Measurements from ENCODE around the gene WDFY2.
"Not testable (repeated sequence)": the region's sequence is repeated elsewhere in the genome, so short reads cannot be mapped to it uniquely, and the experiment has no call there.

WDFY2 gene

DNA sequence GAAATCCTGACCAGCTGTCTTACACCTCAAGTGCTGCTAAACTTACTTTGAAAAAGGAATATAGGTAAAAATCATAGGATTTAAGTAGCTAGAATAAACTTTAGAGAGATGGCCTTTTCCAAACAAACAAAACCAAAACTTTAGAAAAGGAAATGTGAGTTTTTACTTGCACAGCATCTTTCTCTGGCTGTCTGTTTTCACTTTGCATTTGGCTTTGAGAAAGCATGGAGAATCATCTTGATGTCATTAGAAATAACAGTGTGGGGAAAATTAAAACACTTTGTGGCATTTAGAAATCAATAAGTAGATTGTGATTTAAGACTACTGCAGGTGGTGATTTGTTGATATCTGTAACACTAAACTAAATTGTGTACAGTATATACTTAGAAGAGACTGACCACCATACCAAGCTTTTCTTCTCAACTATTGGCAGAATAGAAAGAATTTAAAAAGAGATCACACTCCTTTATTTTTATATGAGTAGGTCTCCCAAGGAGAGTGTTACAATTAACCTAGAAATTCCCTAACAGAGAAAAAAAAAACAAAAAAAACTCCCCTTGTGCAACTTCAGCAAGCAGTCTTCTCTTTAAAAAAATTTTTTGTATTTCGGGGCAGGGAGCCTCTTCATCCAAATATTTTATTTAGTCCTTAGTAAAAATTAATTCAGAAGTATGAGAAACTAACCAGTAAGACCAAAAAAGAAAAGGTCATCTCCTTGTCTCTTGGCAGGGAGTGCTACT, 6.1 kb downstream of the WDFY2 start:
- H4K91ac ChIP-seq (ENCODE audit: low read depth, low read length, poor library complexity) = no peak overlapping the region
- H3K4ac ChIP-seq (ENCODE audit: low read length) = no peak overlapping the region
- H2AK5ac ChIP-seq (ENCODE audit: low read depth, low read length) = no peak overlapping the region
- no peak overlapping the region for H3K23ac ChIP-seq (ENCODE audit: low read depth, low read length, poor library complexity)
- H2BK5ac ChIP-seq (ENCODE audit: low read length) = no peak overlapping the region
- no peaks in the 10 kb centered on the region for H3K27me3 ChIP-seq (ENCODE audit: control insufficient read depth in 3 of 3, insufficient read depth in 3 of 3, low read depth in 1 of 3, low read length in 3 of 3)
- no peak overlapping the region for H3K4me2 ChIP-seq (ENCODE audit: insufficient read depth, low read length, poor library complexity, severe bottlenecking)
- no peak overlapping the region for H3K27ac ChIP-seq (replicated peaks; ENCODE audit: low read length)
- H3K4me3 ChIP-seq (ENCODE audit: low read length in 2 of 2) = no peak overlapping the region
- H2BK12ac ChIP-seq (ENCODE audit: low read length) = no peak overlapping the region
- peaks cover 8 to 23% of the 10 kb centered on the region in 2 donors for H3K4me1 ChIP-seq (ENCODE audit: control insufficient read depth in 2 of 2, insufficient read depth in 1 of 2, low read depth in 1 of 2, low read length in 2 of 2)
- H2BK15ac ChIP-seq (ENCODE audit: low read length) = no peak overlapping the region
- H3K14ac ChIP-seq (ENCODE audit: low read length) = no peak overlapping the region
- no peak overlapping the region for H2BK120ac ChIP-seq (ENCODE audit: low read depth, low read length)
- H2AFZ ChIP-seq (ENCODE audit: low read length) = no peak overlapping the region
- no peak overlapping the region for H4K8ac ChIP-seq (ENCODE audit: low read depth, low read length)
- H3K18ac ChIP-seq (ENCODE audit: low read length) = no peak overlapping the region
- no CpG with 5 or more reads among the region's 1 CpG for WGBS, 2 donors (ENCODE audit: extremely low coverage in 2 of 2, insufficient read length in 2 of 2, insufficient replicate concordance in 1 of 2)
- H3K9ac ChIP-seq (ENCODE audit: low read depth, low read length, poor library complexity) = no peak overlapping the region
- H3K9me3 ChIP-seq (replicated peaks in 1 of 2; ENCODE audit: control insufficient read depth in 2 of 2, insufficient read depth in 1 of 2, low read depth in 1 of 2, low read length in 2 of 2) = no peaks in the 10 kb centered on the region
- no peaks in the 10 kb centered on the region for H3K36me3 ChIP-seq (replicated peaks in 1 of 2; ENCODE audit: control insufficient read depth in 2 of 2, insufficient read depth in 2 of 2, low read length in 2 of 2)
- no peaks in the 10 kb centered on the region for H3K79me1 ChIP-seq (ENCODE audit: low read depth, low read length)
- no peak for DNase-seq (ENCODE audit: low spot score)

DNA sequence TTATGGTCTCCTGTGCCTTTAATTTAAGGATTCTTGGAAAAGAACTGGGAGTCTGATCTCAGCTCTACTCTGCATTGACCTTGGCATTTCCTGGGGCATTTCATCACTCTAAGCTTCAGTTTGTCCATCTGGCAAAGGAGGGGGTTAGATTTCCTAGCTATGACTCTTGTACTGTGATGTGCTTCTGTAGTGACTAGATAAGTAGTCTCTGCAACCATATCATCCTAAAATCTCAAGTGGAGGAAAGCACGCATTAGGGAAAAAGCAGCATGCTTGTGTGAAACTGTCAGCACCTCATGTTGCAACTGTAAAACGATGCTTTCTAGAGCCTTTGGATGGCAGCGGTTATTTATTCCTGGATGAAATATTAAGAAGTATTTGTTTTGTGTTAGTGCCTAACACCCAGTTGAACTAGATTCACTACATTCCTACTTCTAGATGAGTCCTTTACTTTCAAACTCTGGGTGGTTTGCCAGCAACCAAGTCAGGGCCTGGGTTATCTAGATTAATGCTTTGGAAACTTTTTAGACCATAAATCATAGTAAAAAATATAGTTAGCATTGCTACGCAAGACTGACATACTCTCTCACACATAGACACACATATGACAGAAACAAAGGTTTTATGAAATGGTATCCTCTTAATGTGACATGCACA, 6.8 kb downstream of the WDFY2 start:
- Histone ChIP-seq H3K4me1 (ENCODE audit: control insufficient read depth in 2 of 2, insufficient read depth in 1 of 2, low read depth in 1 of 2, low read length in 2 of 2) (peaks cover 5 to 23% of the 10 kb centered on the region in 2 donors), H3K79me1 (ENCODE audit: low read depth, low read length) (no peaks in the 10 kb centered on the region), H3K23ac (ENCODE audit: low read depth, low read length, poor library complexity) (no peak overlapping the region), H3K27ac (replicated peaks; ENCODE audit: low read length) (no peak overlapping the region), H3K4me3 (ENCODE audit: low read length in 2 of 2) (no peak overlapping the region), H3K9ac (ENCODE audit: low read depth, low read length, poor library complexity) (no peak overlapping the region), H2BK12ac (ENCODE audit: low read length) (no peak overlapping the region), H2BK5ac (ENCODE audit: low read length) (no peak overlapping the region), H3K14ac (ENCODE audit: low read length) (no peak overlapping the region), H3K18ac (ENCODE audit: low read length) (no peak overlapping the region), H4K8ac (ENCODE audit: low read depth, low read length) (no peak overlapping the region), H3K27me3 (ENCODE audit: control insufficient read depth in 3 of 3, insufficient read depth in 3 of 3, low read depth in 1 of 3, low read length in 3 of 3) (no peaks in the 10 kb centered on the region), H2BK120ac (ENCODE audit: low read depth, low read length) (no peak overlapping the region), H2AFZ (ENCODE audit: low read length) (no peak overlapping the region), H2BK15ac (ENCODE audit: low read length) (no peak overlapping the region), H3K36me3 (replicated peaks in 1 of 2; ENCODE audit: control insufficient read depth in 2 of 2, insufficient read depth in 2 of 2, low read length in 2 of 2) (no peaks in the 10 kb centered on the region), H4K91ac (ENCODE audit: low read depth, low read length, poor library complexity) (no peak overlapping the region), H2AK5ac (ENCODE audit: low read depth, low read length) (no peak overlapping the region), H3K4ac (ENCODE audit: low read length) (no peak overlapping the region), H3K9me3 (replicated peaks in 1 of 2; ENCODE audit: control insufficient read depth in 2 of 2, insufficient read depth in 1 of 2, low read depth in 1 of 2, low read length in 2 of 2) (no peaks in the 10 kb centered on the region), H3K4me2 (ENCODE audit: insufficient read depth, low read length, poor library complexity, severe bottlenecking) (no peak overlapping the region)
- no CpG with 5 or more reads among the region's 4 CpGs for WGBS, 2 donors (ENCODE audit: extremely low coverage in 2 of 2, insufficient read length in 2 of 2, insufficient replicate concordance in 1 of 2)
- DNase-seq (ENCODE audit: low spot score) = no peak

DNA sequence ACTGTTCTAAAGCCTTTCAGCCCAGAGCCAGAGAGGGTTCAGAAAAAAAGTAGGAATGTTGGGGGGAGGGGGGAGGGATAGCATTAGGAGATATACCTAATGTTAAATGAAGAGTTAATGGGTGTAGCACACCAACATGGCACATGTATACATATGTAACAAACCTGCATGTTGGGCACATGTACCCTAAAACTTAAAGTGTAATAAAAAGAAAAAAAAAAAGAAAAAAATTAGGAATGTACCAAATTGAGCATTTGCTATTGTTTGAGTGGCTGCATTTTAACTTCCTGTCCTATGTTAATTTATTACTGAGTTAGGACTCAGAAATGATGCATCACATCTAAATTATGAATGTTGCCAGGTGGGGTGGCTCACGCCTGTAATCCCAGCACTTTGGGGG, 7.7 kb downstream of the WDFY2 start:
- H2AFZ ChIP-seq (ENCODE audit: low read length); H3K14ac ChIP-seq (ENCODE audit: low read length); DNase-seq (ENCODE audit: low spot score); H3K23ac ChIP-seq (ENCODE audit: low read depth, low read length, poor library complexity); H2AK5ac ChIP-seq (ENCODE audit: low read depth, low read length); H3K4me2 ChIP-seq (ENCODE audit: insufficient read depth, low read length, poor library complexity, severe bottlenecking); H2BK12ac ChIP-seq (ENCODE audit: low read length); H3K4me3 ChIP-seq (ENCODE audit: low read length in 2 of 2); H4K8ac ChIP-seq (ENCODE audit: low read depth, low read length); H3K9ac ChIP-seq (ENCODE audit: low read depth, low read length, poor library complexity); H3K79me1 ChIP-seq (ENCODE audit: low read depth, low read length); H2BK5ac ChIP-seq (ENCODE audit: low read length); H3K4ac ChIP-seq (ENCODE audit: low read length); H4K91ac ChIP-seq (ENCODE audit: low read depth, low read length, poor library complexity); H2BK15ac ChIP-seq (ENCODE audit: low read length); H3K27me3 ChIP-seq (ENCODE audit: control insufficient read depth in 3 of 3, insufficient read depth in 3 of 3, low read depth in 1 of 3, low read length in 3 of 3); H3K18ac ChIP-seq (ENCODE audit: low read length); H3K27ac ChIP-seq (replicated peaks; ENCODE audit: low read length); H2BK120ac ChIP-seq (ENCODE audit: low read depth, low read length); H3K9me3 ChIP-seq (replicated peaks in 1 of 2; ENCODE audit: control insufficient read depth in 2 of 2, insufficient read depth in 1 of 2, low read depth in 1 of 2, low read length in 2 of 2); H3K36me3 ChIP-seq (replicated peaks in 1 of 2; ENCODE audit: control insufficient read depth in 2 of 2, insufficient read depth in 2 of 2, low read length in 2 of 2): not testable (repeated sequence)
- peaks cover 5 to 23% of the 10 kb centered on the region in 2 donors for H3K4me1 ChIP-seq (ENCODE audit: control insufficient read depth in 2 of 2, insufficient read depth in 1 of 2, low read depth in 1 of 2, low read length in 2 of 2)
- WGBS, 2 donors (ENCODE audit: extremely low coverage in 2 of 2, insufficient read length in 2 of 2, insufficient replicate concordance in 1 of 2) = no CpG with 5 or more reads among the region's 1 CpG

DNA sequence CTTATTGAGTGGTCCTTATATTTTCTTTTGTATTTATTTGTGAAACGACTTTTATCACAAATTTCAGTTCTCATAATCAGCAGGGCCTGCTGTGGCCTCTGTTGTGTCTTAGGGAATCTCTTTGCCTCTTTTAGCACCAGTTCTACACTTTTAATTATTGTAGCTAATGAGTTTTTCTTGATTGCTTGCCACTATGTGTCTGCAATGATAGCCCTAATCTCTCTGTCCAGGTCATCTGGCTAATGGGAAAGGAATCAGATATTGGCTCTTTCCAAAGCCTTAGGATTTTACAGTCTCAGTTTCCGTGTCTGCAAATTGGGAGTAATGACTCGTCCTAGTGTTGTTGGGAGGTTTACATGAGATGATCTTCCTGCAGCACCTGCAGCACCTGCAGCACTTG, 10.2 kb downstream of the WDFY2 start:
- Histone ChIP-seq H2BK15ac (ENCODE audit: low read length) (no peak overlapping the region), H3K9ac (ENCODE audit: low read depth, low read length, poor library complexity) (no peak overlapping the region), H3K9me3 (replicated peaks in 1 of 2; ENCODE audit: control insufficient read depth in 2 of 2, insufficient read depth in 1 of 2, low read depth in 1 of 2, low read length in 2 of 2) (no peaks in the 10 kb centered on the region), H3K36me3 (replicated peaks in 1 of 2; ENCODE audit: control insufficient read depth in 2 of 2, insufficient read depth in 2 of 2, low read length in 2 of 2) (no peaks in the 10 kb centered on the region), H3K4me1 (ENCODE audit: control insufficient read depth in 2 of 2, insufficient read depth in 1 of 2, low read depth in 1 of 2, low read length in 2 of 2) (peaks cover 2 to 13% of the 10 kb centered on the region in 2 donors), H3K4ac (ENCODE audit: low read length) (no peak overlapping the region), H3K79me1 (ENCODE audit: low read depth, low read length) (no peaks in the 10 kb centered on the region), H2AK5ac (ENCODE audit: low read depth, low read length) (no peak overlapping the region), H4K91ac (ENCODE audit: low read depth, low read length, poor library complexity) (no peak overlapping the region), H3K4me2 (ENCODE audit: insufficient read depth, low read length, poor library complexity, severe bottlenecking) (no peak overlapping the region), H2AFZ (ENCODE audit: low read length) (no peak overlapping the region), H3K27me3 (ENCODE audit: control insufficient read depth in 3 of 3, insufficient read depth in 3 of 3, low read depth in 1 of 3, low read length in 3 of 3) (no peaks in the 10 kb centered on the region), H4K8ac (ENCODE audit: low read depth, low read length) (no peak overlapping the region), H3K4me3 (ENCODE audit: low read length in 2 of 2) (no peak overlapping the region), H3K18ac (ENCODE audit: low read length) (no peak overlapping the region), H2BK12ac (ENCODE audit: low read length) (no peak overlapping the region), H2BK120ac (ENCODE audit: low read depth, low read length) (no peak overlapping the region), H2BK5ac (ENCODE audit: low read length) (no peak overlapping the region), H3K23ac (ENCODE audit: low read depth, low read length, poor library complexity) (no peak overlapping the region), H3K14ac (ENCODE audit: low read length) (no peak overlapping the region), H3K27ac (replicated peaks; ENCODE audit: low read length) (no peak overlapping the region)
- DNase-seq (ENCODE audit: low spot score) = no peak
- no CpG with 5 or more reads among the region's 3 CpGs for WGBS, 2 donors (ENCODE audit: extremely low coverage in 2 of 2, insufficient read length in 2 of 2, insufficient replicate concordance in 1 of 2)
